Endodermal cell (in vitro differentiated cells): ENCODE data around the gene UBTF. TPM values are rescaled to one million over a fixed set of nuclear protein-coding genes. Genes with fewer than 3 reads are reported as not detected.

Experiments
- DNase-seq: peaks from one replicate; pipeline ENCODE4 v3.0.0-alpha.2; 2017
- H3K27ac ChIP-seq: 2 replicates; pipeline ENCODE4 v1.5.1; 2013; ENCODE audit warnings: mild to moderate bottlenecking, low read depth, low read length, moderate library complexity
- H3K27me3 ChIP-seq: 2 replicates; pipeline ENCODE4 v1.6.1; 2013; ENCODE audit warnings: mild to moderate bottlenecking, low read length, moderate library complexity; ENCODE audit not compliant: insufficient read depth, control insufficient read depth, poor library complexity, severe bottlenecking
- H3K36me3 ChIP-seq: 2 replicates; pipeline ENCODE4 v1.7.0; 2013; ENCODE audit warnings: mild to moderate bottlenecking, low read length, moderate library complexity; ENCODE audit not compliant: control insufficient read depth, insufficient read depth
- H3K4me1 ChIP-seq: one replicate; pipeline ENCODE4 v1.7.0; 2013; ENCODE audit warnings: low read length; ENCODE audit not compliant: control insufficient read depth, insufficient read depth
- H3K4me3 ChIP-seq: 2 replicates; pipeline ENCODE4 v1.5.1; 2013; ENCODE audit warnings: mild to moderate bottlenecking, low read length, moderate library complexity
- H3K9ac ChIP-seq: 2 replicates; pipeline ENCODE4 v1.6.1; 2013; ENCODE audit warnings: mild to moderate bottlenecking, low read length, moderate library complexity; ENCODE audit not compliant: poor library complexity, severe bottlenecking; ENCODE audit errors: extremely low read depth
- H3K9me3 ChIP-seq: 2 replicates; pipeline ENCODE4 v1.6.1; 2013; ENCODE audit warnings: mild to moderate bottlenecking, low read length, moderate library complexity; ENCODE audit not compliant: control insufficient read depth
- H3K27ac Mint-ChIP-seq: 2 replicates; pipeline ENCODE4 v1.8.0; 2020; ENCODE audit warnings: mixed read lengths
- H3K27me3 Mint-ChIP-seq: 2 replicates; pipeline ENCODE4 v1.8.0; 2021; ENCODE audit warnings: mild to moderate bottlenecking, mixed read lengths; ENCODE audit not compliant: insufficient read depth
- H3K36me3 Mint-ChIP-seq: 2 replicates; pipeline ENCODE4 v1.8.0; 2020; ENCODE audit warnings: low read depth, mixed read lengths
- H3K4me1 Mint-ChIP-seq: 2 replicates; pipeline ENCODE4 v1.8.0; 2020; ENCODE audit warnings: mixed read lengths
- H3K4me3 Mint-ChIP-seq: 2 replicates; pipeline ENCODE4 v1.8.0; 2020; ENCODE audit warnings: mild to moderate bottlenecking, moderate library complexity, mixed read lengths
- H3K9me3 Mint-ChIP-seq: 2 replicates; pipeline ENCODE4 v1.8.0; 2020; ENCODE audit warnings: mild to moderate bottlenecking, mixed read lengths
- CTCF ChIP-seq: fragments of 200-600 bp; sonication (generic); conservative IDR thresholded peaks from 2 replicates; pipeline ENCODE4 v1.5.0; 2021; ENCODE audit warnings: antibody characterized with exemption, mild to moderate bottlenecking
- WGBS, 2 experiments: methylation state at CpG; one replicate each; pipeline versions ENCODE4 v1.1.5 to v1.1.7; 2013; ENCODE audit warnings: missing lambda C conversion rate in 2 of 2, mixed read lengths in 1 of 2; ENCODE audit not compliant: insufficient coverage in 1 of 2, insufficient read length in 1 of 2; 5-methylcytosine and 5-hydroxymethylcytosine counted together
- total RNA-seq, 2 donors: library from RNA; stranded (reverse); fragmentation: NEBNext Ultra II Directional in 1 of 2; extraction: Animal tissue kit (Norgen Biotek cat#: 25700) in 1 of 2; gene quantifications; 2 replicates in 1 of 2; 3 replicates in 1 of 2; pipeline ENCODE4 v1.2.1, GENCODE V29; 2021

The UBTF gene
- total RNA-seq, 2 donors from 2014 or later = 62.0 to 89.9 TPM

GRCh38 chr17:44263345-44263902, 43.9 kb upstream of the UBTF start:
- DNase-seq = no peak
- 86 to 93% methylated on average over 7 of the region's 7 CpGs for WGBS, 2 experiments
- H3K9ac ChIP-seq = no peak overlapping the region
- no peak overlapping the region for H3K27ac Mint-ChIP-seq
- no peaks in the 10 kb centered on the region for H3K36me3 Mint-ChIP-seq
- no peak overlapping the region for H3K27ac ChIP-seq
- no peak overlapping the region for H3K4me3 ChIP-seq
- no peak overlapping the region for H3K4me3 Mint-ChIP-seq
- H3K27me3 Mint-ChIP-seq = peaks cover 8% of the 10 kb centered on the region
- no peaks in the 10 kb centered on the region for H3K27me3 ChIP-seq
- no peaks in the 10 kb centered on the region for H3K9me3 Mint-ChIP-seq
- no peak for TF ChIP-seq CTCF
- H3K4me1 ChIP-seq = no peaks in the 10 kb centered on the region
- no peaks in the 10 kb centered on the region for H3K4me1 Mint-ChIP-seq
- no peaks in the 10 kb centered on the region for H3K36me3 ChIP-seq
- H3K9me3 ChIP-seq = no peaks in the 10 kb centered on the region

- no peak for TF ChIP-seq CTCF
- Histone ChIP-seq H3K9me3 (no peaks in the 10 kb centered on the region), H3K9ac (no peak overlapping the region), H3K36me3 (no peaks in the 10 kb centered on the region), H3K4me3 (no peak overlapping the region), H3K4me1 (no peaks in the 10 kb centered on the region), H3K27ac (no peak overlapping the region), H3K27me3 (no peaks in the 10 kb centered on the region)
- Mint-ChIP-seq H3K9me3 (no peaks in the 10 kb centered on the region), H3K27ac (no peak overlapping the region), H3K4me1 (peaks cover under 1% of the 10 kb centered on the region), H3K27me3 (peaks cover 8% of the 10 kb centered on the region), H3K4me3 (no peak overlapping the region), H3K36me3 (no peaks in the 10 kb centered on the region)
- 73 to 87% methylated on average over 4 to 11 of the region's 11 CpGs for WGBS, 2 experiments
- DNase-seq = no peak
Observed at GRCh38 chr17:44262654-44263225, 43.3 kb upstream of the UBTF start.

GRCh38 chr17:44260296-44260695, 40.8 kb upstream of the UBTF start:
- Histone ChIP-seq H3K27me3 (no peaks in the 10 kb centered on the region), H3K36me3 (no peaks in the 10 kb centered on the region), H3K9ac (no peak overlapping the region), H3K4me1 (no peaks in the 10 kb centered on the region), H3K27ac (no peak overlapping the region), H3K9me3 (no peaks in the 10 kb centered on the region), H3K4me3 (no peak overlapping the region)
- H3K36me3 Mint-ChIP-seq = no peaks in the 10 kb centered on the region
- WGBS, 2 experiments = 88 to 100% methylated on average over 1 to 6 of the region's 6 CpGs
- no peaks in the 10 kb centered on the region for H3K9me3 Mint-ChIP-seq
- no peak for TF ChIP-seq CTCF
- DNase-seq = no peak
- H3K27ac Mint-ChIP-seq = no peak overlapping the region
- H3K27me3 Mint-ChIP-seq = peaks cover 14% of the 10 kb centered on the region
- H3K4me3 Mint-ChIP-seq = no peak overlapping the region
- peaks cover 6% of the 10 kb centered on the region for H3K4me1 Mint-ChIP-seq
